ENCODE data around the gene ZFTA. TPM values are rescaled to one million over a fixed set of nuclear protein-coding genes. Genes with fewer than 3 reads are reported as not detected.

Gene ZFTA
- total RNA-seq, result 1 to 10 TPM; 4.1 to 4.3 TPM

GRCh38 chr11:63768237-63769041 is at the start of gene ZFTA:
TSS of gene ZFTA (minus strand) at chr11:63768775. CDS start at chr11:63768622, 153 bp downstream.
- intact Hi-C loops (cut with micrococcal nuclease), result no loop called here
- ChIA-PET POLR2A (interaction anchor here (0.6 to 1.4 kb wide), 4 partner anchors 45 to 102 kb away, joined by 3 to 4 read pairs (median 3); partner anchors contain the start of gene MARK2), CTCF (interaction anchor here (0.7 to 3.5 kb wide), 25 partner anchors 11 to 381 kb away, joined by 3 to 26 read pairs (median 4); partner anchors contain the start of genes MARK2 and RCOR2)
- ATAC-seq, result peak; percentile 72
- Mint-ChIP-seq H3K9me3 (no peaks in the 10 kb centered on the region), H3K4me1 (ENCODE audit: low read depth) (peaks cover 10% of the 10 kb centered on the region), H3K27me3 (peaks cover 8% of the 10 kb centered on the region), H3K27ac (peak within 1 kb of the TSS; percentile 44), H3K4me3 (peak within 1 kb of the TSS; percentile 82), H3K36me3 (ENCODE audit: low read depth) (no peaks in the 10 kb centered on the region)
- peak; percentile 71 for DNase-seq
- TF ChIP-seq CTCF (IDR thresholded peaks at IDR 0.05), result peak; percentile 72

GRCh38 chr11:63817758-63818498 is 49.4 kb upstream of the ZFTA start:
- no peaks in the 10 kb centered on the region for H3K9me3 Mint-ChIP-seq
- intact Hi-C loops (cut with micrococcal nuclease), result no loop called here
- no peaks in the 10 kb centered on the region for H3K27me3 Mint-ChIP-seq
- ChIA-PET POLR2A (interaction anchor here (0.6 to 1.4 kb wide), 2 partner anchors 50 to 349 kb away, joined by 3 read pairs; partner anchors contain the start of gene ZFTA), CTCF (no interaction called here)
- DNase-seq (no peak), ATAC-seq (no peak)
- peaks cover 19% of the 10 kb centered on the region for H3K4me1 Mint-ChIP-seq (ENCODE audit: low read depth)
- H3K36me3 Mint-ChIP-seq (ENCODE audit: low read depth), result peaks cover 48% of the 10 kb centered on the region
- TF ChIP-seq CTCF (IDR thresholded peaks at IDR 0.05), result no peak
- no peak overlapping the region for H3K27ac Mint-ChIP-seq
- H3K4me3 Mint-ChIP-seq, result no peak overlapping the region

GRCh38 chr11:63816732-63817131 is 48.2 kb upstream of the ZFTA start:
- peaks cover 42% of the 10 kb centered on the region for H3K36me3 Mint-ChIP-seq (ENCODE audit: low read depth)
- intact Hi-C loops (cut with micrococcal nuclease), result no loop called here
- H3K27ac Mint-ChIP-seq, result no peak overlapping the region
- ATAC-seq, result no peak
- H3K4me3 Mint-ChIP-seq, result no peak overlapping the region
- peaks cover 24% of the 10 kb centered on the region for H3K4me1 Mint-ChIP-seq (ENCODE audit: low read depth)
- ChIA-PET CTCF (interaction anchor here (0.8 to 2.1 kb wide), 4 partner anchors 13 to 129 kb away, joined by 3 to 8 read pairs (median 4); no protein-coding TSS in a partner anchor), POLR2A (interaction anchor here (1.0 kb wide), 2 partner anchors 12 to 51 kb away, joined by 3 read pairs; no protein-coding TSS in a partner anchor)
- TF ChIP-seq CTCF (IDR thresholded peaks at IDR 0.05), result no peak
- no peak for DNase-seq
- no peaks in the 10 kb centered on the region for H3K9me3 Mint-ChIP-seq
- no peaks in the 10 kb centered on the region for H3K27me3 Mint-ChIP-seq

GRCh38 chr11:63816166-63816565 is 47.6 kb upstream of the ZFTA start:
- Mint-ChIP-seq H3K27ac (no peak overlapping the region), H3K4me1 (ENCODE audit: low read depth) (peaks cover 24% of the 10 kb centered on the region), H3K27me3 (no peaks in the 10 kb centered on the region), H3K9me3 (no peaks in the 10 kb centered on the region), H3K36me3 (ENCODE audit: low read depth) (peaks cover 38% of the 10 kb centered on the region), H3K4me3 (no peak overlapping the region)
- POLR2A ChIA-PET, result interaction anchor here (0.6 to 1.0 kb wide), 2 partner anchors 12 to 434 kb away, joined by 3 to 4 read pairs; no protein-coding TSS in a partner anchor
- ATAC-seq, result no peak
- no peak for TF ChIP-seq CTCF (IDR thresholded peaks at IDR 0.05)
- CTCF ChIA-PET, result interaction anchor here (1.2 to 2.1 kb wide), 3 partner anchors 14 to 129 kb away, joined by 4 to 8 read pairs (median 4); no protein-coding TSS in a partner anchor
- DNase-seq, result no peak
- intact Hi-C loops (cut with micrococcal nuclease), result no loop called here

Measured in activated CD8-positive, alpha-beta T cell treated with anti-CD3 and anti-CD28 coated beads for 36 hours (primary cell).